SK-N-SH treated with all-trans-retinoic acid at 6 μM for 48 hours (cell line): Measurements from ENCODE around the gene RASA1.

Source experiments
- BACH2 ChIP-seq: fragments of 250-450 bp; sonication (Bioruptor Pico); IDR thresholded peaks from 2 replicates; pipeline ENCODE4 v1.9.0; 2021; ENCODE audit warnings: mild to moderate bottlenecking, borderline replicate concordance
- SNAI2 ChIP-seq: fragments of 250-450 bp; sonication (Bioruptor Pico); IDR thresholded peaks from 2 replicates; pipeline ENCODE4 v1.5.0; 2020; ENCODE audit warnings: mild to moderate bottlenecking, moderate library complexity
- TCF4 ChIP-seq: fragments of 250-450 bp; sonication (Bioruptor Pico); IDR thresholded peaks from 2 replicates; pipeline ENCODE4 v1.8.0; 2021; ENCODE audit warnings: mild to moderate bottlenecking, moderate library complexity, borderline replicate concordance
- ZFP3 ChIP-seq: fragments of 250-450 bp; sonication (Bioruptor Pico); IDR thresholded peaks from 2 replicates; pipeline ENCODE4 v1.5.0; 2020; ENCODE audit warnings: mild to moderate bottlenecking, moderate library complexity
- ZNF565 ChIP-seq: fragments of 450-650 bp; formaldehyde crosslinking; conservative IDR thresholded peaks from 2 replicates; pipeline ENCODE4 v1.5.0; 2020; ENCODE audit warnings: low read depth, mild to moderate bottlenecking, moderate library complexity

GRCh38 chr5:87412630-87413342 lies 145.1 kb downstream of the RASA1 start, which contains the start of gene CCNH:
- TF ChIP-seq ZNF565 (CRISPR knock-in tag) (no peak), TCF4 (CRISPR knock-in tag) (no peak), SNAI2 (CRISPR knock-in tag) (no peak), BACH2 (CRISPR knock-in tag) (no peak), ZFP3 (no peak)
